Measurements from ENCODE around the gene LILRA5.

Gene LILRA5

DNA sequence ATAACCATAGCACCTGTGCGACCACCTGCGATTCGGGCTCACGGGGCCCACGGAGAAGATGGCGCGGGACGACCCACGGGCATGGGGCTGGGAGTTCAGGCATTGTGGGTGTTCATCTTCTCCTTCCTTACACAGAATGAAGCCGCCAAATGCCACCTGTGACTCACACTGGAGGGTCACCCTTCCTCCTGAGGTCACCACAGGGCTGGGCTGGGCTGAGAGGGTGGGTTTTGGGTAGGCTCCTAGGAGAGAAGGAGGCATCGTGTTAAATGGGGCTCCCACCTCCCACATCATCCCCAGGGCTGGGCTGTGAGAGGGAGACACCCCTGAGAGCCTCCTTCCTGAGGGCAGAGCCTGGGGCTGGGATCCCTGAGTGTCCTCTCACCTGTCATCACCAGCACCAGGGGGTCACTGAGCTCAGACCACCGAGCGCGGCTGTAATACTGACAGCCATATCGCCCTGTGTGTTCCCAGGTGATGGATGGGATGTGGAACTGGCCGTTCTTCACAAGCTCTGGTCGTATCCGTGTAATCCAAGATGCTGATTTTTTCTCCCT, 33.5 kb downstream of the LILRA5 start:
- TF ChIP-seq NFIC (IDR thresholded peaks at IDR 0.05) (no peak), ZBTB7A (IDR thresholded peaks at IDR 0.05; ENCODE audit: low read depth) (no peak)

DNA sequence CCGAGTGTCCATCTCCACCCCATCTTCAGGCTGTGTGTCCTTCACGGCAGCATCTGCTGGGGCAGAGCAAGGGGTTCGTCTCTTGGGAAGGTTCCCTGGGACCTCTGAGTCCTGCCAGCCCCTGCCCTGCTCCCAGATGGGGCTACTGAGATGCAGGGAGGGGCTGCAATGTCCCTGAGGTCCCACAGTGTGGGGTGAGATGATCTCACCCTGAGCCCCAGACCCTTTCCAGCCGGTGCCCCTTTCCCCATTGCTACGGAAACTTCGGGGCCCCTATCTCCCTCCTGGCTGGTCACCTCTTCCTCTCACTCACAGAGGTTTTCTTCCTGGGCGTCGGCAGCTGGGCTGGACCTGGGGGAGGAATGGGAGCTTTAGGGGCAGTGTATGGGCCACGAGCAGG, 37.0 kb downstream of the LILRA5 start:
- TF ChIP-seq EP300 (IDR thresholded peaks at IDR 0.05; ENCODE audit: borderline replicate concordance) (no peak), FOXM1 (IDR thresholded peaks at IDR 0.05; ENCODE audit: borderline replicate concordance, low read depth) (no peak), TEAD4 (IDR thresholded peaks at IDR 0.05) (no peak), MAX (IDR thresholded peaks at IDR 0.05) (no peak), EGR1 (IDR thresholded peaks at IDR 0.05) (no peak), CEBPB (IDR thresholded peaks at IDR 0.05) (no peak)
- TF ChIP-seq, protein P1, sequence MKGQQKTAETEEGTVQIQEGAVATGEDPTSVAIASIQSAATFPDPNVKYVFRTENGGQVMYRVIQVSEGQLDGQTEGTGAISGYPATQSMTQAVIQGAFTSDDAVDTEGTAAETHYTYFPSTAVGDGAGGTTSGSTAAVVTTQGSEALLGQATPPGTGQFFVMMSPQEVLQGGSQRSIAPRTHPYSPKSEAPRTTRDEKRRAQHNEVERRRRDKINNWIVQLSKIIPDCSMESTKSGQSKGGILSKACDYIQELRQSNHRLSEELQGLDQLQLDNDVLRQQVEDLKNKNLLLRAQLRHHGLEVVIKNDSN (IDR thresholded peaks at IDR 0.05), result no peak

DNA sequence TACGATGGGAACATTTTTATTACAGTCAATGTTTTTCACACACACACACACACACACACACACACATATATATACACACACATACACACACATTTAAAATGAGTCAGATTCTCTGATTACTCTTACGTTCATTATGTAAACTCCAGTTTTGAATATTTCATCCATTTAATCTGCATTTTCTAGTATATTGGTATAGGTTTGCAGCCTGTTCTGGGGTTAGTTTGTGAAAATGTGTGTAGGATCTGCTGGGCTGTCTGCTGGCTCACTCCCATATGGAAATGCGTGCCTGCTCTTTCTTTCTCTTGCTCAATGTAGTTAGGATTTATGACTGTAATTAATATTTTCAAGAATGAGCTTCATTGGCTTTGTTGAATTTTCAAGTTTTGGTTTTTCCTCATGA, 39.1 kb downstream of the LILRA5 start:
- TF ChIP-seq RAD21 (IDR thresholded peaks at IDR 0.05; ENCODE audit: low read depth) (no peak), NFIC (IDR thresholded peaks at IDR 0.05) (no peak), TAF1 (IDR thresholded peaks at IDR 0.05; ENCODE audit: low read depth) (no peak), ZBTB7A (IDR thresholded peaks at IDR 0.05; ENCODE audit: low read depth) (no peak), EGR1 (IDR thresholded peaks at IDR 0.05) (no peak), TCF12 (IDR thresholded peaks at IDR 0.05; ENCODE audit: low read depth) (no peak), EP300 (IDR thresholded peaks at IDR 0.05; ENCODE audit: borderline replicate concordance) (no peak), CEBPB (IDR thresholded peaks at IDR 0.05) (no peak), YY1 (IDR thresholded peaks at IDR 0.05; ENCODE audit: low read depth) (no peak), REST (IDR thresholded peaks at IDR 0.05; ENCODE audit: low read depth) (no peak), TEAD4 (IDR thresholded peaks at IDR 0.05) (no peak), FOXM1 (IDR thresholded peaks at IDR 0.05; ENCODE audit: borderline replicate concordance, low read depth) (no peak), MAX (IDR thresholded peaks at IDR 0.05) (no peak)
- TF ChIP-seq, protein P1 (IDR thresholded peaks at IDR 0.05), result no peak

DNA sequence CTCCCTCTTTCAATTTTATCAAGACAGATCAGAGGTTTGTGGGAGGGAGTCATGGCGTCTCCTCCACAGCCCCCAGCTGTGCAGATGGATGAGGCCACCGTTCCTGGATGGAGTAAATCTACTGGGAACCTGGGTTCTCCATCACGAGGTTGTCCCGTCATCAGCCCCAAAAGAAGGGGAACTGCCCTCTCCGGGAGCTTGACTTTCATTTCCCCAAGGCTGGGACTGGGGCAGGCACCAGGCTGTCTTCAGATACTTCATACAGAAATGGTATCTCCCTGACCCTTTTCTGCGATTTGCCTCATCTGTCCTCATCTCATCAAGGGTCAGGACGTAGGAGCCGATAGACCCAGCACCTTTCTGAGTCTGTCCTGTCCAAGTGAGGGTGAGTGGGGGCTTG, 41.9 kb downstream of the LILRA5 start:
- no peak for TF ChIP-seq RAD21 (IDR thresholded peaks at IDR 0.05; ENCODE audit: low read depth)
- TF ChIP-seq, protein P1 (IDR thresholded peaks at IDR 0.05), result no peak
- TF ChIP-seq ZBTB7A (IDR thresholded peaks at IDR 0.05; ENCODE audit: low read depth), result no peak
- TF ChIP-seq CREB1 (IDR thresholded peaks at IDR 0.05; ENCODE audit: low read depth), result no peak
- TF ChIP-seq TAF1 (IDR thresholded peaks at IDR 0.05; ENCODE audit: low read depth), result no peak
- TF ChIP-seq REST (IDR thresholded peaks at IDR 0.05; ENCODE audit: low read depth), result no peak
- TF ChIP-seq FOXM1 (IDR thresholded peaks at IDR 0.05; ENCODE audit: borderline replicate concordance, low read depth), result no peak
- TF ChIP-seq NFIC (IDR thresholded peaks at IDR 0.05), result no peak
- TF ChIP-seq MAX (IDR thresholded peaks at IDR 0.05), result no peak
- TF ChIP-seq YY1 (IDR thresholded peaks at IDR 0.05; ENCODE audit: low read depth), result no peak
- TF ChIP-seq EP300 (IDR thresholded peaks at IDR 0.05; ENCODE audit: borderline replicate concordance), result no peak
- no peak for TF ChIP-seq CEBPB (IDR thresholded peaks at IDR 0.05)
- TF ChIP-seq TEAD4 (IDR thresholded peaks at IDR 0.05), result no peak
- no peak for TF ChIP-seq EGR1 (IDR thresholded peaks at IDR 0.05)
- TF ChIP-seq TCF12 (IDR thresholded peaks at IDR 0.05; ENCODE audit: low read depth), result no peak

DNA sequence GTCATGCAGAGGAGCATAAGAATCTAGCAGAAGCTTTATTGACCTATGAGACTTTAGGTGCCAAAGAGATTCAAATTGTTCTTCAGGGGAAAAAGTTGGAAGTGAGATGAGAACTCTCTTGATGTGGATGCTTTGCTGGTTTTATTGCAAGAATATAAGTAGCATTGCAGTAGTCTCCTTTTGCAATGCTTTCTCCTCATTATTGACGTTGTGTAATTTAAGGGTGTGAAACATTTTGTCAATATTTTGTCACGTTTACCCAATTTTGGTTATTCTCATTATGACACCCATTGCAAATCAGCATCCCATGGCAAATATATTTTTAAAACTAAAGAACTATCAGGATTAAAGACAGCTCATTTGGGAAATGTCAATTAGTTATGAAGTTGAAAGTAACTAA, 44.0 kb downstream of the LILRA5 start:
- TF ChIP-seq TAF1 (IDR thresholded peaks at IDR 0.05; ENCODE audit: low read depth), result no peak
- no peak for TF ChIP-seq CREB1 (IDR thresholded peaks at IDR 0.05; ENCODE audit: low read depth)
- TF ChIP-seq REST (IDR thresholded peaks at IDR 0.05; ENCODE audit: low read depth), result no peak
- TF ChIP-seq CEBPB (IDR thresholded peaks at IDR 0.05), result no peak
- no peak for TF ChIP-seq ZBTB7A (IDR thresholded peaks at IDR 0.05; ENCODE audit: low read depth)
- TF ChIP-seq MAX (IDR thresholded peaks at IDR 0.05), result no peak
- no peak for TF ChIP-seq RAD21 (IDR thresholded peaks at IDR 0.05; ENCODE audit: low read depth)
- no peak for TF ChIP-seq YY1 (IDR thresholded peaks at IDR 0.05; ENCODE audit: low read depth)
- no peak for TF ChIP-seq EGR1 (IDR thresholded peaks at IDR 0.05)
- TF ChIP-seq TEAD4 (IDR thresholded peaks at IDR 0.05), result no peak
- TF ChIP-seq FOXM1 (IDR thresholded peaks at IDR 0.05; ENCODE audit: borderline replicate concordance, low read depth), result no peak
- TF ChIP-seq EP300 (IDR thresholded peaks at IDR 0.05; ENCODE audit: borderline replicate concordance), result no peak
- TF ChIP-seq, protein P1 (IDR thresholded peaks at IDR 0.05), result no peak
- no peak for TF ChIP-seq NFIC (IDR thresholded peaks at IDR 0.05)
- no peak for TF ChIP-seq TCF12 (IDR thresholded peaks at IDR 0.05; ENCODE audit: low read depth)

All from Ishikawa (cell line).